K562 (cell line): ENCODE measurements around the gene TUBB4B. TPM values are rescaled to one million over a fixed set of nuclear protein-coding genes. Genes with fewer than 3 reads are reported as not detected.

Source experiments
- BMI1 ChIP-seq: fragments of 150-350 bp; IDR thresholded peaks from 2 replicates; pipeline ENCODE4 v1.6.1; 2014; ENCODE audit warnings: low read length
- DMBX1 ChIP-seq: fragments of 250-450 bp; sonication (Bioruptor Pico); IDR thresholded peaks from 2 replicates; pipeline ENCODE4 v1.8.0; 2022; ENCODE audit warnings: inconsistent platforms, mild to moderate bottlenecking, moderate library complexity, borderline replicate concordance
- DPF2 ChIP-seq: fragments of 450-650 bp; IDR thresholded peaks from 2 replicates; pipeline ENCODE4 v1.6.1; 2016
- ELF4 ChIP-seq: fragments of 450-650 bp; formaldehyde crosslinking; IDR thresholded peaks from 2 replicates; pipeline ENCODE4 v1.4.0; 2022; ENCODE audit warnings: missing genetic modification characterization
- ERF ChIP-seq: fragments of 450-650 bp; formaldehyde crosslinking; IDR thresholded peaks from 2 replicates; pipeline ENCODE4 v1.4.0; 2020; ENCODE audit warnings: mild to moderate bottlenecking, mixed read lengths
- FOXK2 ChIP-seq, 2 experiments: fragments of 450-650 bp; IDR thresholded peaks in 1 of 2; conservative IDR thresholded peaks in 1 of 2; 2 replicates each; pipeline ENCODE4 v1.6.1; 2016; ENCODE audit warnings: low read depth in 2 of 2, mild to moderate bottlenecking in 1 of 2
- MBD2 ChIP-seq: sonication (generic); IDR thresholded peaks from 2 replicates; pipeline ENCODE4 v1.6.1; 2016; ENCODE audit warnings: low read depth, borderline replicate concordance
- SMC3 ChIP-seq: conservative IDR thresholded peaks from 2 replicates; pipeline ENCODE4 v1.6.1; 2011; ENCODE audit warnings: low read depth, low read length, improper control_type of control experiment; ENCODE audit not compliant: insufficient read depth
- SRSF1 ChIP-seq: fragments of 200-400 bp; formaldehyde crosslinking; IDR thresholded peaks from 2 replicates; pipeline ENCODE4 v1.6.1; 2017; ENCODE audit warnings: mild to moderate bottlenecking, low read depth, low read length, moderate library complexity
- SUPT5H ChIP-seq: fragments of 450-650 bp; IDR thresholded peaks from 2 replicates; pipeline ENCODE4 v1.6.1; 2016
- ZKSCAN1 ChIP-seq: fragments of 150-350 bp; IDR thresholded peaks from 2 replicates; pipeline ENCODE4 v1.6.1; 2016; ENCODE audit warnings: low read depth, low read length
- ZNF23 ChIP-seq: fragments of 250-450 bp; sonication (Bioruptor Pico); IDR thresholded peaks from 2 replicates; pipeline ENCODE4 v1.4.0; 2020; ENCODE audit warnings: mild to moderate bottlenecking
- ZNF282 ChIP-seq: sonication (generic); formaldehyde crosslinking; IDR thresholded peaks from 2 replicates; pipeline ENCODE4 v1.8.1; 2023; ENCODE audit warnings: missing genetic modification reagents
- polyA plus RNA-seq, 8 experiments: library from polyadenylated mRNA; depleted of rRNA in 4 of 8; stranded (reverse) in 5 of 8; unstranded in 3 of 8; fragments of >200 nt; fragmentation: Nextera tagmentation in 2 of 8; fragmentation: Illumina TruSeq in 1 of 8; extraction: Ambion mirVana in 2 of 8; extraction: Trizol in 1 of 8; gene quantifications; 2 replicates each; pipeline versions ENCODE4 v1.2.1 to v1.2.3, GENCODE V29; 2011 to 2014; ENCODE audit warnings: inconsistent platforms in 1 of 8, missing spikeins in 1 of 8
- total RNA-seq, 7 experiments: library from RNA; depleted of rRNA in 6 of 7; stranded (reverse); fragments of >200 nt in 6 of 7; fragmentation: Illumina TruSeq in 2 of 7; extraction: Trizol in 2 of 7; gene quantifications; 2 replicates each; pipeline versions ENCODE4 v1.2.1 to v1.2.3, GENCODE V29; 2011 to 2021; ENCODE audit warnings: low replicate concordance in 1 of 7
- TF ChIP-seq, protein P1 (sequence below): fragments of 250-450 bp; sonication (Bioruptor Pico); IDR thresholded peaks from 2 replicates; pipeline ENCODE4 v1.4.0; 2020
- TF ChIP-seq, protein P2 (sequence below): sonication (generic); formaldehyde crosslinking; IDR thresholded peaks from 2 replicates; pipeline ENCODE4 v1.8.1; 2023; ENCODE audit warnings: mild to moderate bottlenecking, missing genetic modification reagents
- TF ChIP-seq, protein P3 (sequence below): fragments of 250-450 bp; sonication (Bioruptor Pico); IDR thresholded peaks from 2 replicates; pipeline ENCODE4 v1.5.0; 2021
- TF ChIP-seq, protein P4 (sequence below), 2 experiments: fragments of 450-650 bp; IDR thresholded peaks; 2 replicates each; pipeline ENCODE4 v1.6.1; 2016

Gene TUBB4B
- total and polyA plus RNA-seq, 9 of the 15 experiments (the other 6 are each of a cell fraction or from before 2014, with no cell fraction given), result 24.1 to 443 (median 268) TPM

DNA sequence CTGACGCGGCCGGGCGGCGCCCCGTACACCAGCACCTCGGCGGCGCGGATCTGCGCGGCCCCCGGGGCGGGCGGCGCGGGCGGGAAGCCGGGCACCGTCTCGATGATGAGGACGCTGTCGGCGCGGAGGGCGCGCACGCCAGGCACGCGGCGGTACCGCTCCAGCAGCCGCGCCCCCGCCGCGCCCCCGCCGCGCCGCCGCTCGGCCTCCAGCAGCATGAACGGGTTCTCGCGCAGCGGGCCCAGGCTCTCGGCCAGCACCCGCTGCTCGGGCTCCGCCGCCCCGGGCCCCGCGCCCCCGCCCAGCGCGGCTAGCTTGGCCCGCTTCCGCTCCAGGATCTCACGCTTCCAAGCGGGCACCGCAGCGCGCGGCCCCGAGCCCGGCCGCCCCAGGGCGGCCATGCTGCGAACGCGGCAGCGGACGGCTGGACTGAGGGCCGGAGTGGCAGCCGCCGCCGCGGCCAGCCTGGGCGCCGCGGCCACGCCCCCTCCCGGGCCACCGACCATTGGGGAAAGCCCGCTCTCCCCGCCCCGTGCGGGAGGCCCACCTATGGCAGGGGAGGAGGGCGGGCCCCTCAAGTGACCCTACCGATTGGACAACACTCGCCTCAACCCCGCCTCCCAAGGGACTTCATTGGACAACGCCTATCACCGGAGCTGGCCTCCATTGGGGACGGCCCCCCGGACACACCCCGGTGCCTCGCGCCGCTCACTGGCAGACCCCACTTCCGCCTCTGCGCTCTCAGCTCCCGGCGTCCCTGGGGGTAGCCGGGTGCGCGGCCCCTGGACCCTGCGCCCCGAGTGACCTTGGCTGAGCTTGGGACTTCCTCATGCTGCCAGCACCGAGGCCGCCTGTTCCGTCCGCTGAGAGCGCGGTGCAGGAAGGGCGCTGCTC is 40.5 kb upstream of the TUBB4B start, which contains the start of gene TPRN (continued):
- TF ChIP-seq DMBX1 (0 out of 2 replicates have a peak, but pooled peaks have one; percentile 37), SMC3 (no peak), ELF4 (0 out of 2 replicates have a peak, but pooled peaks have one; percentile 22), FOXK2 (conservative IDR thresholded peaks at IDR 0.05 in 1 of 2, IDR thresholded peaks at IDR 0.05 in 1 of 2; ENCODE audit: low read depth in 2 of 2) (peak in 1 of 2 experiments; percentile 70; a peak in 1 of 4 replicates), ERF (CRISPR knock-in tag) (peak; percentile 74; the same call in 1 of the 2 replicates), ZNF23 (no peak), DPF2 (no peak), MBD2 (peak; percentile 96), ZKSCAN1 (no peak), SRSF1 (no peak), SUPT5H (peak; percentile 88), ZNF282 (CRISPR knock-in tag) (no peak), BMI1 (no peak)
- TF ChIP-seq, protein P1, sequence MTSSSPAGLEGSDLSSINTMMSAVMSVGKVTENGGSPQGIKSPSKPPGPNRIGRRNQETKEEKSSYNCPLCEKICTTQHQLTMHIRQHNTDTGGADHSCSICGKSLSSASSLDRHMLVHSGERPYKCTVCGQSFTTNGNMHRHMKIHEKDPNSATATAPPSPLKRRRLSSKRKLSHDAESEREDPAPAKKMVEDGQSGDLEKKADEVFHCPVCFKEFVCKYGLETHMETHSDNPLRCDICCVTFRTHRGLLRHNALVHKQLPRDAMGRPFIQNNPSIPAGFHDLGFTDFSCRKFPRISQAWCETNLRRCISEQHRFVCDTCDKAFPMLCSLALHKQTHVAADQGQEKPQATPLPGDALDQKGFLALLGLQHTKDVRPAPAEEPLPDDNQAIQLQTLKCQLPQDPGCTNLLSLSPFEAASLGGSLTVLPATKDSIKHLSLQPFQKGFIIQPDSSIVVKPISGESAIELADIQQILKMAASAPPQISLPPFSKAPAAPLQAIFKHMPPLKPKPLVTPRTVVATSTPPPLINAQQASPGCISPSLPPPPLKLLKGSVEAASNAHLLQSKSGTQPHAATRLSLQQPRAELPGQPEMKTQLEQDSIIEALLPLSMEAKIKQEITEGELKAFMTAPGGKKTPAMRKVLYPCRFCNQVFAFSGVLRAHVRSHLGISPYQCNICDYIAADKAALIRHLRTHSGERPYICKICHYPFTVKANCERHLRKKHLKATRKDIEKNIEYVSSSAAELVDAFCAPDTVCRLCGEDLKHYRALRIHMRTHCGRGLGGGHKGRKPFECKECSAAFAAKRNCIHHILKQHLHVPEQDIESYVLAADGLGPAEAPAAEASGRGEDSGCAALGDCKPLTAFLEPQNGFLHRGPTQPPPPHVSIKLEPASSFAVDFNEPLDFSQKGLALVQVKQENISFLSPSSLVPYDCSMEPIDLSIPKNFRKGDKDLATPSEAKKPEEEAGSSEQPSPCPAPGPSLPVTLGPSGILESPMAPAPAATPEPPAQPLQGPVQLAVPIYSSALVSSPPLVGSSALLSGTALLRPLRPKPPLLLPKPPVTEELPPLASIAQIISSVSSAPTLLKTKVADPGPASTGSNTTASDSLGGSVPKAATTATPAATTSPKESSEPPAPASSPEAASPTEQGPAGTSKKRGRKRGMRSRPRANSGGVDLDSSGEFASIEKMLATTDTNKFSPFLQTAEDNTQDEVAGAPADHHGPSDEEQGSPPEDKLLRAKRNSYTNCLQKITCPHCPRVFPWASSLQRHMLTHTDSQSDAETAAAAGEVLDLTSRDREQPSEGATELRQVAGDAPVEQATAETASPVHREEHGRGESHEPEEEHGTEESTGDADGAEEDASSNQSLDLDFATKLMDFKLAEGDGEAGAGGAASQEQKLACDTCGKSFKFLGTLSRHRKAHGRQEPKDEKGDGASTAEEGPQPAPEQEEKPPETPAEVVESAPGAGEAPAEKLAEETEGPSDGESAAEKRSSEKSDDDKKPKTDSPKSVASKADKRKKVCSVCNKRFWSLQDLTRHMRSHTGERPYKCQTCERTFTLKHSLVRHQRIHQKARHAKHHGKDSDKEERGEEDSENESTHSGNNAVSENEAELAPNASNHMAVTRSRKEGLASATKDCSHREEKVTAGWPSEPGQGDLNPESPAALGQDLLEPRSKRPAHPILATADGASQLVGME (CRISPR knock-in tag), result no peak
- TF ChIP-seq, protein P2, sequence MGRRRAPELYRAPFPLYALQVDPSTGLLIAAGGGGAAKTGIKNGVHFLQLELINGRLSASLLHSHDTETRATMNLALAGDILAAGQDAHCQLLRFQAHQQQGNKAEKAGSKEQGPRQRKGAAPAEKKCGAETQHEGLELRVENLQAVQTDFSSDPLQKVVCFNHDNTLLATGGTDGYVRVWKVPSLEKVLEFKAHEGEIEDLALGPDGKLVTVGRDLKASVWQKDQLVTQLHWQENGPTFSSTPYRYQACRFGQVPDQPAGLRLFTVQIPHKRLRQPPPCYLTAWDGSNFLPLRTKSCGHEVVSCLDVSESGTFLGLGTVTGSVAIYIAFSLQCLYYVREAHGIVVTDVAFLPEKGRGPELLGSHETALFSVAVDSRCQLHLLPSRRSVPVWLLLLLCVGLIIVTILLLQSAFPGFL (CRISPR knock-in tag), result no peak
- TF ChIP-seq, protein P3, sequence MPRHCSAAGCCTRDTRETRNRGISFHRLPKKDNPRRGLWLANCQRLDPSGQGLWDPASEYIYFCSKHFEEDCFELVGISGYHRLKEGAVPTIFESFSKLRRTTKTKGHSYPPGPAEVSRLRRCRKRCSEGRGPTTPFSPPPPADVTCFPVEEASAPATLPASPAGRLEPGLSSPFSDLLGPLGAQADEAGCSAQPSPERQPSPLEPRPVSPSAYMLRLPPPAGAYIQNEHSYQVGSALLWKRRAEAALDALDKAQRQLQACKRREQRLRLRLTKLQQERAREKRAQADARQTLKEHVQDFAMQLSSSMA (CRISPR knock-in tag), result no peak
- TF ChIP-seq, protein P4, sequence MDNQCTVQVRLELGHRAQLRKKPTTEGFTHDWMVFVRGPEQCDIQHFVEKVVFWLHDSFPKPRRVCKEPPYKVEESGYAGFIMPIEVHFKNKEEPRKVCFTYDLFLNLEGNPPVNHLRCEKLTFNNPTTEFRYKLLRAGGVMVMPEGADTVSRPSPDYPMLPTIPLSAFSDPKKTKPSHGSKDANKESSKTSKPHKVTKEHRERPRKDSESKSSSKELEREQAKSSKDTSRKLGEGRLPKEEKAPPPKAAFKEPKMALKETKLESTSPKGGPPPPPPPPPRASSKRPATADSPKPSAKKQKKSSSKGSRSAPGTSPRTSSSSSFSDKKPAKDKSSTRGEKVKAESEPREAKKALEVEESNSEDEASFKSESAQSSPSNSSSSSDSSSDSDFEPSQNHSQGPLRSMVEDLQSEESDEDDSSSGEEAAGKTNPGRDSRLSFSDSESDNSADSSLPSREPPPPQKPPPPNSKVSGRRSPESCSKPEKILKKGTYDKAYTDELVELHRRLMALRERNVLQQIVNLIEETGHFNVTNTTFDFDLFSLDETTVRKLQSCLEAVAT (IDR thresholded peaks at IDR 0.05), result no peak
